Uterus (tissue), 4 donors: ENCODE measurements around the gene MOV10L1. TPM values are rescaled to one million over a fixed set of nuclear protein-coding genes. Genes with fewer than 3 reads are reported as not detected.
A peak's percentile ranks its signal among the peaks of the same experiment; 100 is the strongest.

Source experiments
- DNase-seq, 2 donors: peaks; one replicate each; pipeline ENCODE4 v3.0.0-alpha.2; 2019 to 2020
- H3K27ac ChIP-seq, 2 donors: fragments of 200-600 bp; sonication (generic); 1 replicate in 1 of 2; 2 replicates in 1 of 2; pipeline ENCODE4 v1.5.1; 2016 to 2018
- H3K27me3 ChIP-seq, 2 donors: fragments of 200-600 bp; sonication (generic); one replicate each; pipeline ENCODE4 v1.5.1; 2018 to 2019; ENCODE audit warnings: control low read depth in 1 of 2
- H3K36me3 ChIP-seq, 2 donors: fragments of 200-600 bp; sonication (generic); one replicate each; pipeline ENCODE4 v1.5.1; 2019; ENCODE audit warnings: control low read depth in 1 of 2
- H3K4me1 ChIP-seq, 2 donors: fragments of 200-600 bp; sonication (generic); one replicate each; pipeline ENCODE4 v1.5.1; 2018 to 2019; ENCODE audit warnings: control low read depth in 1 of 2
- H3K4me3 ChIP-seq, 2 donors: fragments of 200-600 bp; sonication (generic); 1 replicate in 1 of 2; 2 replicates in 1 of 2; pipeline ENCODE4 v1.5.1; 2018 to 2019; ENCODE audit warnings: mild to moderate bottlenecking in 1 of 2
- H3K9me3 ChIP-seq, 2 donors: fragments of 200-600 bp; sonication (generic); one replicate each; pipeline ENCODE4 v1.5.1; 2019; ENCODE audit warnings: control low read depth in 1 of 2
- POLR2A ChIP-seq, 2 donors: fragments of 450-650 bp; IDR thresholded peaks; one replicate each; pipeline ENCODE4 v1.6.1; 2016; ENCODE audit warnings: antibody characterized with exemption in 2 of 2, mild to moderate bottlenecking in 1 of 2, moderate library complexity in 1 of 2
- intact Hi-C: fragments of 100-400 bp; cut with DNase I; formaldehyde crosslinking; loops from one replicate; pipeline ENCODE4 v1.15.1; 2023; ENCODE audit warnings: low total_unique reads
- total RNA-seq, 4 donors: library from RNA; depleted of rRNA in 3 of 4; stranded (reverse); fragments of >200 nt in 3 of 4; gene quantifications; one replicate each; pipeline versions ENCODE4 v1.1.0 to v1.2.4, GENCODE V29; 2014 to 2023
- TF ChIP-seq, protein P1 (sequence below), 4 experiments: fragments of 200-600 bp in 2 of 4; fragments of 450-650 bp in 2 of 4; sonication (generic) in 2 of 4; IDR thresholded peaks; one replicate each; pipeline ENCODE4 v1.5.1; 2016 to 2019; ENCODE audit warnings: antibody characterized with exemption in 4 of 4, mild to moderate bottlenecking in 2 of 4, moderate library complexity in 1 of 4
- donor health status: DM: yes; HTN: yes; CAD: no.

Gene MOV10L1
- total RNA-seq, 4 donors from 2014 or later: 1.8 to 3.4 TPM; not detected in 2

GRCh38 chr22:50179937-50180726 lies 90.3 kb downstream of the MOV10L1 start:
- Histone ChIP-seq H3K27me3 (no peaks in the 10 kb centered on the region), H3K27ac (no peak overlapping the region), H3K4me3 (no peak overlapping the region), H3K36me3 (no peaks in the 10 kb centered on the region), H3K4me1 (peaks cover 0 to 5% of the 10 kb centered on the region in 2 donors), H3K9me3 (no peaks in the 10 kb centered on the region)
- DNase-seq: no peak
- TF ChIP-seq POLR2A (IDR thresholded peaks at IDR 0.05): no peak
- TF ChIP-seq, protein P1, sequence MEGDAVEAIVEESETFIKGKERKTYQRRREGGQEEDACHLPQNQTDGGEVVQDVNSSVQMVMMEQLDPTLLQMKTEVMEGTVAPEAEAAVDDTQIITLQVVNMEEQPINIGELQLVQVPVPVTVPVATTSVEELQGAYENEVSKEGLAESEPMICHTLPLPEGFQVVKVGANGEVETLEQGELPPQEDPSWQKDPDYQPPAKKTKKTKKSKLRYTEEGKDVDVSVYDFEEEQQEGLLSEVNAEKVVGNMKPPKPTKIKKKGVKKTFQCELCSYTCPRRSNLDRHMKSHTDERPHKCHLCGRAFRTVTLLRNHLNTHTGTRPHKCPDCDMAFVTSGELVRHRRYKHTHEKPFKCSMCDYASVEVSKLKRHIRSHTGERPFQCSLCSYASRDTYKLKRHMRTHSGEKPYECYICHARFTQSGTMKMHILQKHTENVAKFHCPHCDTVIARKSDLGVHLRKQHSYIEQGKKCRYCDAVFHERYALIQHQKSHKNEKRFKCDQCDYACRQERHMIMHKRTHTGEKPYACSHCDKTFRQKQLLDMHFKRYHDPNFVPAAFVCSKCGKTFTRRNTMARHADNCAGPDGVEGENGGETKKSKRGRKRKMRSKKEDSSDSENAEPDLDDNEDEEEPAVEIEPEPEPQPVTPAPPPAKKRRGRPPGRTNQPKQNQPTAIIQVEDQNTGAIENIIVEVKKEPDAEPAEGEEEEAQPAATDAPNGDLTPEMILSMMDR (IDR thresholded peaks at IDR 0.05): no peak
- intact Hi-C loops: no loop called here

- intact Hi-C loops: no loop called here
- no peaks in the 10 kb centered on the region for H3K27me3 ChIP-seq
Observed at GRCh38 chr22:50180727-50181521, 91.1 kb downstream of the MOV10L1 start.

DNA sequence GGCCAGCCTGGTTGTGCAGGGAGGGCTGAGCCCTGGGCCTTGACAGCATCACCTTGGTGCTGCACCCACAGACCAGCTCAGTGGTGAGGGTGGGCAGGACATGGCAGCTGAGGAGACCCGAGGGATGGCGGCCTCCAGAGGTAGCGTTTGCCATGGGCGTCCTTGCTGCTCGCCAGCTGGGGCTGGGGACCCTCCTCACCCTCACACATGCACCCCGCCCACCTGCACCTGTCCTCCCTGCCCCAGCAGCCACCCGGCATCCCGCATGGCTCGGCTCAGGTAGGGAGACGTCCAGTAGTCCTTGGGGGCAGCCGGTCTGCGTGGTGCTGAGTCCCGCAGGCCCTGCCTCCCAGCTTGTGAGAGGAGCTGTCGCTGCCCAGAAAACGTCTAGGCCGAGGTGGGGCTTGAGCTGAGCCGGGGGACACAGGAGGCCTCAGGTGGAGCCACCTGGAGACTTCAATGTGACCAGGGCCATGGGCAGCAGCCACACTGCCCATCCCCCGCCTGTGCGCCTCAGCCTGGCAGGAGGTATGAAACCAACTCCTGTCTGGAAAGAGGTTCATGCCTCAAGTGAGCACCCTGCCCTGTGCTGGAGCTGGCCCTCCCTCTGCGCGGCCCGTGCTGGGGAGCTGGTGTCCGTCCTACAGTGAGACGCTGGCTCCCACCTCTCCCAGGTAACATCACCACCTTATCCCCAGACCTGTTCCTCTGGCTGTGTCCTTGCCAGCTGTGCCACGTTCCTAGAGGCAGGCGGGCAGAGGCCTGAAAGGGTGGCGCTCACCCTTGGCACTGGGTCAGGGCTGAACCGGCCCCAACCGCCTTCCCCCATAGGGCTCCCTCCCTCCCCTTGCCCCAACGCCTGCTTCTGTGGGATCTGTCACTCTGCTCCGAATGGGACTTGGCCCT lies 92.6 kb downstream of the MOV10L1 start:
- intact Hi-C loops: no loop called here
- DNase-seq: no peak
- no peak overlapping the region for H3K27ac ChIP-seq

More at GRCh38 chr22:50180727-50181521, 91.1 kb downstream of the MOV10L1 start:
- TF ChIP-seq, protein P1 (IDR thresholded peaks at IDR 0.05): no peak
- no peak for TF ChIP-seq POLR2A (IDR thresholded peaks at IDR 0.05)
- no peaks in the 10 kb centered on the region for H3K9me3 ChIP-seq
- DNase-seq: peak in 1 of 2 donors; percentile 11
- peaks cover 0 to 9% of the 10 kb centered on the region in 2 donors for H3K4me1 ChIP-seq
- H3K36me3 ChIP-seq: no peaks in the 10 kb centered on the region
- H3K27ac ChIP-seq: no peak overlapping the region
- no peak overlapping the region for H3K4me3 ChIP-seq

DNA sequence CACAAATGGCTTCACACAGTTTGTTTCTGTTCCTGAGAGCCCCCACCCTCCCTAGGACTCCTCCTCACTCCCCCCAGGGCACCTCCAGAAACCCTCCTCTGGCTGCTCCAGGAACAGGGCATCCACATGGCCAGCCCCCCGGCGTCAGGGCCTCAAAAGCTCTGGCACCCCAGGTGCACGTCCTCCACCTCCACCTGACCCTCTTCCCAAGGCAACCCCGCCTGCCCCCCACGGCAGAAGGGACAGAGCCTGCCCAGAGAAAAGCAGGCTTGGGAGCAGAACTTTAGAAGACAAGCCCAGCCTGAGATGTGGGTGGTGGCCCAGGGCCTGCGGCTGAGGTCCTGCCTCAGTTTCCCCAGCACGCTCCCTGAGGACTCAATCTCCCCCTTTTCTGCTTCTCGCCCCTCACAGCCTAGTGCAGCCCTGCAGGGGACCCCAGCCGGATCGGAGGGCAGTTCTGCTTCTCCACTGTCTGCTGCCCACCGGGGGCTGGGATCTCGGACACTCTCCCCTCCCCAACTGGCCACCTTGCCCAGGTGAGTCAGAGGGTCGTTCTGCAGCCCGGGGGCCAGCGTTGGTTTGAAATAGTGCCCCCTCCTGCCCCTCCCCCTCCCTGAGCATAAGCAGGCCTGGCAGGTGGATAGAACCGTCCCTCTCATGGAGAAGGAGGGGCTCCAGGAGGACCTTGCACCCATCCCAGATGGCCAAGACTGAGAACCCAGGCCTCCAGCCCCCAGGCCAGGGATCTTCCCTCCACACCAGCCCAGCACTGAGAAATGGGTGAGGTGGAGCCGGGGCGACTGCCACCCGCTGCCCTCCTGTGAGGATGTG lies 93.5 kb downstream of the MOV10L1 start:
- Histone ChIP-seq H3K27me3 (no peaks in the 10 kb centered on the region), H3K4me3 (no peak overlapping the region), H3K27ac (no peak overlapping the region), H3K36me3 (no peaks in the 10 kb centered on the region), H3K4me1 (peaks cover 0 to 15% of the 10 kb centered on the region in 2 donors), H3K9me3 (no peaks in the 10 kb centered on the region)
- intact Hi-C loops: no loop called here
- TF ChIP-seq POLR2A (IDR thresholded peaks at IDR 0.05): no peak
- TF ChIP-seq, protein P1 (IDR thresholded peaks at IDR 0.05): no peak
- DNase-seq: no peak

More for the DNA sequence above, 92.6 kb downstream of the MOV10L1 start:
- no peak overlapping the region for H3K4me3 ChIP-seq
- H3K9me3 ChIP-seq: no peaks in the 10 kb centered on the region
- no peaks in the 10 kb centered on the region for H3K36me3 ChIP-seq
- no peaks in the 10 kb centered on the region for H3K27me3 ChIP-seq
- TF ChIP-seq, protein P1 (IDR thresholded peaks at IDR 0.05): no peak
- TF ChIP-seq POLR2A (IDR thresholded peaks at IDR 0.05): no peak
- H3K4me1 ChIP-seq: peaks cover 0 to 15% of the 10 kb centered on the region in 2 donors
